Measurements from ENCODE around the gene SGCE.

GRCh38 chr7:94588075-94588474, 67.9 kb downstream of the SGCE start:
- no peak for TF ChIP-seq ZNF565 (CRISPR knock-in tag; conservative IDR thresholded peaks at IDR 0.05; ENCODE audit: low read depth)
- TF ChIP-seq PATZ1 (CRISPR knock-in tag; IDR thresholded peaks at IDR 0.05; ENCODE audit: borderline replicate concordance), result no peak
- no peak for TF ChIP-seq ZFP3 (CRISPR knock-in tag; IDR thresholded peaks at IDR 0.05)
- no peak for TF ChIP-seq ZNF8 (CRISPR knock-in tag; IDR thresholded peaks at IDR 0.05)
- TF ChIP-seq BACH2 (CRISPR knock-in tag; IDR thresholded peaks at IDR 0.05; ENCODE audit: borderline replicate concordance), result no peak
- no peak for TF ChIP-seq CREB5 (CRISPR knock-in tag; IDR thresholded peaks at IDR 0.05; ENCODE audit: low read depth)
- TF ChIP-seq, protein P1, sequence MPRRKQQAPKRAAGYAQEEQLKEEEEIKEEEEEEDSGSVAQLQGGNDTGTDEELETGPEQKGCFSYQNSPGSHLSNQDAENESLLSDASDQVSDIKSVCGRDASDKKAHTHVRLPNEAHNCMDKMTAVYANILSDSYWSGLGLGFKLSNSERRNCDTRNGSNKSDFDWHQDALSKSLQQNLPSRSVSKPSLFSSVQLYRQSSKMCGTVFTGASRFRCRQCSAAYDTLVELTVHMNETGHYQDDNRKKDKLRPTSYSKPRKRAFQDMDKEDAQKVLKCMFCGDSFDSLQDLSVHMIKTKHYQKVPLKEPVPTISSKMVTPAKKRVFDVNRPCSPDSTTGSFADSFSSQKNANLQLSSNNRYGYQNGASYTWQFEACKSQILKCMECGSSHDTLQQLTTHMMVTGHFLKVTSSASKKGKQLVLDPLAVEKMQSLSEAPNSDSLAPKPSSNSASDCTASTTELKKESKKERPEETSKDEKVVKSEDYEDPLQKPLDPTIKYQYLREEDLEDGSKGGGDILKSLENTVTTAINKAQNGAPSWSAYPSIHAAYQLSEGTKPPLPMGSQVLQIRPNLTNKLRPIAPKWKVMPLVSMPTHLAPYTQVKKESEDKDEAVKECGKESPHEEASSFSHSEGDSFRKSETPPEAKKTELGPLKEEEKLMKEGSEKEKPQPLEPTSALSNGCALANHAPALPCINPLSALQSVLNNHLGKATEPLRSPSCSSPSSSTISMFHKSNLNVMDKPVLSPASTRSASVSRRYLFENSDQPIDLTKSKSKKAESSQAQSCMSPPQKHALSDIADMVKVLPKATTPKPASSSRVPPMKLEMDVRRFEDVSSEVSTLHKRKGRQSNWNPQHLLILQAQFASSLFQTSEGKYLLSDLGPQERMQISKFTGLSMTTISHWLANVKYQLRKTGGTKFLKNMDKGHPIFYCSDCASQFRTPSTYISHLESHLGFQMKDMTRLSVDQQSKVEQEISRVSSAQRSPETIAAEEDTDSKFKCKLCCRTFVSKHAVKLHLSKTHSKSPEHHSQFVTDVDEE (CRISPR knock-in tag; IDR thresholded peaks at IDR 0.05), result no peak
- TF ChIP-seq, protein P2, sequence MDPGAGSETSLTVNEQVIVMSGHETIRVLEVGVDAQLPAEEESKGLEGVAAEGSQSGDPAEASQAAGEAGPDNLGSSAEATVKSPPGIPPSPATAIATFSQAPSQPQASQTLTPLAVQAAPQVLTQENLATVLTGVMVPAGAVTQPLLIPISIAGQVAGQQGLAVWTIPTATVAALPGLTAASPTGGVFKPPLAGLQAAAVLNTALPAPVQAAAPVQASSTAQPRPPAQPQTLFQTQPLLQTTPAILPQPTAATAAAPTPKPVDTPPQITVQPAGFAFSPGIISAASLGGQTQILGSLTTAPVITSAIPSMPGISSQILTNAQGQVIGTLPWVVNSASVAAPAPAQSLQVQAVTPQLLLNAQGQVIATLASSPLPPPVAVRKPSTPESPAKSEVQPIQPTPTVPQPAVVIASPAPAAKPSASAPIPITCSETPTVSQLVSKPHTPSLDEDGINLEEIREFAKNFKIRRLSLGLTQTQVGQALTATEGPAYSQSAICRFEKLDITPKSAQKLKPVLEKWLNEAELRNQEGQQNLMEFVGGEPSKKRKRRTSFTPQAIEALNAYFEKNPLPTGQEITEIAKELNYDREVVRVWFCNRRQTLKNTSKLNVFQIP (CRISPR knock-in tag; IDR thresholded peaks at IDR 0.05; ENCODE audit: borderline replicate concordance, low read depth), result no peak
- no peak for TF ChIP-seq OSR1 (CRISPR knock-in tag; IDR thresholded peaks at IDR 0.05)
- TF ChIP-seq ARNTL (CRISPR knock-in tag; IDR thresholded peaks at IDR 0.05; ENCODE audit: borderline replicate concordance, low read depth), result no peak
- TF ChIP-seq ZFP30 (CRISPR knock-in tag; IDR thresholded peaks at IDR 0.05), result no peak
- TF ChIP-seq PPARA (CRISPR knock-in tag; IDR thresholded peaks at IDR 0.05; ENCODE audit: borderline replicate concordance), result no peak
- no peak for TF ChIP-seq ISL1 (CRISPR knock-in tag; IDR thresholded peaks at IDR 0.05)
